Memory B cell (primary cell): Measurements from ENCODE around the gene DCAF8.
"Not testable (repeated sequence)": the region's sequence is repeated elsewhere in the genome, so short reads cannot be mapped to it uniquely, and the experiment has no call there.

Source experiments
- ATAC-seq: fragments of 150-1000 bp; cut with Tn5 transposase; 2 replicates; pipeline ENCODE4 v1.10.0; 2021; ENCODE audit warnings: low read depth, mild to moderate bottlenecking, moderate library complexity
- DNase-seq, 2 donors: peaks; one replicate each; pipeline ENCODE4 v3.0.0; 2022; ENCODE audit warnings: low spot score in 2 of 2
- H3K27ac Mint-ChIP-seq: one replicate; pipeline ENCODE4 v1.8.0; 2022; ENCODE audit warnings: mild to moderate bottlenecking, moderate library complexity, mixed read lengths
- H3K27me3 Mint-ChIP-seq: one replicate; pipeline ENCODE4 v1.8.0; 2022; ENCODE audit warnings: mixed read lengths
- H3K36me3 Mint-ChIP-seq: one replicate; pipeline ENCODE4 v1.8.0; 2022; ENCODE audit warnings: mild to moderate bottlenecking, mixed read lengths
- H3K4me1 Mint-ChIP-seq: one replicate; pipeline ENCODE4 v1.8.0; 2022; ENCODE audit warnings: mixed read lengths
- H3K4me3 Mint-ChIP-seq: one replicate; pipeline ENCODE4 v1.8.0; 2022; ENCODE audit warnings: mild to moderate bottlenecking, moderate library complexity, mixed read lengths
- H3K9me3 Mint-ChIP-seq: one replicate; pipeline ENCODE4 v1.8.0; 2022; ENCODE audit warnings: mixed read lengths

The DCAF8 gene

GRCh38 chr1:160261893-160262794 lies at the start of gene DCAF8:
TSS of gene DCAF8 (minus strand) at chr1:160262549. CDS start at chr1:160244008, 18,541 bp downstream.
- DNase-seq: peak; percentile 94 to 95
- H3K36me3 Mint-ChIP-seq: peaks cover 4% of the 10 kb centered on the region
- peaks cover 23% of the 10 kb centered on the region for H3K4me1 Mint-ChIP-seq
- ATAC-seq: peak; percentile 84
- peak within 1 kb of the TSS; percentile 93 for H3K4me3 Mint-ChIP-seq
- H3K27ac Mint-ChIP-seq: peak within 1 kb of the TSS; percentile 99
- H3K9me3 Mint-ChIP-seq: no peaks in the 10 kb centered on the region
- H3K27me3 Mint-ChIP-seq: no peaks in the 10 kb centered on the region

GRCh38 chr1:160309571-160309970 lies 47.2 kb upstream of the DCAF8 start:
- Mint-ChIP-seq H3K9me3 (no peaks in the 10 kb centered on the region), H3K4me1 (peaks cover 32% of the 10 kb centered on the region), H3K36me3 (peaks cover 53% of the 10 kb centered on the region), H3K27ac (peak overlapping the region; percentile 97), H3K27me3 (no peaks in the 10 kb centered on the region), H3K4me3 (no peak overlapping the region)
- ATAC-seq: no peak
- no peak for DNase-seq

- Mint-ChIP-seq H3K4me1 (peaks cover 32% of the 10 kb centered on the region), H3K36me3 (peaks cover 52% of the 10 kb centered on the region), H3K9me3 (no peaks in the 10 kb centered on the region), H3K27ac (peak overlapping the region; percentile 97), H3K4me3 (no peak overlapping the region), H3K27me3 (no peaks in the 10 kb centered on the region)
- DNase-seq (no peak), ATAC-seq (no peak)
Observed at GRCh38 chr1:160309185-160309557, 46.8 kb upstream of the DCAF8 start.

GRCh38 chr1:160308451-160309184 lies 46.3 kb upstream of the DCAF8 start:
- H3K27me3 Mint-ChIP-seq: no peaks in the 10 kb centered on the region
- peak overlapping the region; percentile 97 for H3K27ac Mint-ChIP-seq
- no peak overlapping the region for H3K4me3 Mint-ChIP-seq
- peaks cover 51% of the 10 kb centered on the region for H3K36me3 Mint-ChIP-seq
- no peak for ATAC-seq
- DNase-seq: no peak
- H3K9me3 Mint-ChIP-seq: no peaks in the 10 kb centered on the region
- peaks cover 32% of the 10 kb centered on the region for H3K4me1 Mint-ChIP-seq

- peaks cover 32% of the 10 kb centered on the region for H3K4me1 Mint-ChIP-seq
- peaks cover 46% of the 10 kb centered on the region for H3K36me3 Mint-ChIP-seq
- H3K9me3 Mint-ChIP-seq: no peaks in the 10 kb centered on the region
- H3K27me3 Mint-ChIP-seq: no peaks in the 10 kb centered on the region
- peak; percentile 37 to 59 for DNase-seq
- peak overlapping the region; percentile 60 for H3K4me3 Mint-ChIP-seq
- ATAC-seq: peak; percentile 100
- H3K27ac Mint-ChIP-seq: peak overlapping the region; percentile 97
Observed at GRCh38 chr1:160307118-160307791, 44.9 kb upstream of the DCAF8 start.

- no peak overlapping the region for H3K4me3 Mint-ChIP-seq
- DNase-seq (no peak), ATAC-seq (no peak)
- H3K4me1 Mint-ChIP-seq: no peaks in the 10 kb centered on the region
- peaks cover 39% of the 10 kb centered on the region for H3K36me3 Mint-ChIP-seq
- no peaks in the 10 kb centered on the region for H3K9me3 Mint-ChIP-seq
- no peak overlapping the region for H3K27ac Mint-ChIP-seq
- no peaks in the 10 kb centered on the region for H3K27me3 Mint-ChIP-seq
Observed at GRCh38 chr1:160300173-160300572, 37.8 kb upstream of the DCAF8 start.

GRCh38 chr1:160296036-160296435 lies 33.7 kb upstream of the DCAF8 start:
- Mint-ChIP-seq H3K27me3 (no peaks in the 10 kb centered on the region), H3K9me3 (no peaks in the 10 kb centered on the region), H3K36me3 (peaks cover 57% of the 10 kb centered on the region), H3K4me1 (peaks cover 4% of the 10 kb centered on the region), H3K4me3 (no peak overlapping the region), H3K27ac (no peak overlapping the region)
- ATAC-seq: no peak
- no peak for DNase-seq

GRCh38 chr1:160293020-160293968 lies 30.9 kb upstream of the DCAF8 start:
- Mint-ChIP-seq H3K27me3 (no peaks in the 10 kb centered on the region), H3K4me1 (peaks cover 4% of the 10 kb centered on the region), H3K9me3 (no peaks in the 10 kb centered on the region), H3K36me3 (peaks cover 52% of the 10 kb centered on the region), H3K27ac (peak overlapping the region; percentile 63), H3K4me3 (no peak overlapping the region)
- DNase-seq (no peak), ATAC-seq (no peak)

GRCh38 chr1:160291248-160292220 lies 29.2 kb upstream of the DCAF8 start:
- peak; percentile 62 to 69 for DNase-seq
- H3K36me3 Mint-ChIP-seq: peaks cover 40% of the 10 kb centered on the region
- H3K4me1 Mint-ChIP-seq: peaks cover 4% of the 10 kb centered on the region
- peak overlapping the region; percentile 58 for H3K27ac Mint-ChIP-seq
- no peaks in the 10 kb centered on the region for H3K27me3 Mint-ChIP-seq
- no peaks in the 10 kb centered on the region for H3K9me3 Mint-ChIP-seq
- ATAC-seq: peak; percentile 97
- H3K4me3 Mint-ChIP-seq: no peak overlapping the region

- H3K27me3 Mint-ChIP-seq, ATAC-seq, H3K27ac Mint-ChIP-seq, H3K4me3 Mint-ChIP-seq, DNase-seq, H3K9me3 Mint-ChIP-seq: not testable (repeated sequence)
- Mint-ChIP-seq H3K36me3 (peaks cover 18% of the 10 kb centered on the region), H3K4me1 (peaks cover 21% of the 10 kb centered on the region)
Observed at GRCh38 chr1:160287769-160288168, 25.4 kb upstream of the DCAF8 start.

- DNase-seq (no peak), ATAC-seq (no peak)
- H3K4me3 Mint-ChIP-seq: peak overlapping the region; percentile 80
- no peak overlapping the region for H3K27ac Mint-ChIP-seq
- no peaks in the 10 kb centered on the region for H3K9me3 Mint-ChIP-seq
- no peaks in the 10 kb centered on the region for H3K27me3 Mint-ChIP-seq
- peaks cover 14% of the 10 kb centered on the region for H3K36me3 Mint-ChIP-seq
- H3K4me1 Mint-ChIP-seq: peaks cover 17% of the 10 kb centered on the region
Observed at GRCh38 chr1:160285506-160285905, 23.2 kb upstream of the DCAF8 start.

- Mint-ChIP-seq H3K4me3 (peak within 1 kb of the TSS; percentile 98), H3K27ac (peak within 1 kb of the TSS; percentile 96), H3K36me3 (peaks cover 15% of the 10 kb centered on the region), H3K27me3 (no peaks in the 10 kb centered on the region), H3K9me3 (no peaks in the 10 kb centered on the region), H3K4me1 (peaks cover 17% of the 10 kb centered on the region)
- DNase-seq (peak; percentile 91), ATAC-seq (peak; percentile 100)
Observed at GRCh38 chr1:160284782-160285344, 22.5 kb upstream of the DCAF8 start, which contains the start of gene PEX19. TSS of gene PEX19 (minus strand) at chr1:160285133. CDS start at chr1:160285124, 9 bp downstream.
